Fibroblast of skin of back (primary cell): ENCODE results near the gene ACADS. TPM values are rescaled to one million over a fixed set of nuclear protein-coding genes. Genes with fewer than 3 reads are reported as not detected.

ENCODE experiments used
- DNase-seq: peaks from one replicate; pipeline ENCODE4 v3.0.0-alpha.2; 2013
- polyA plus RNA-seq, 2 experiments: library from polyadenylated mRNA; unstranded; fragments of 120-200 nt; gene quantifications; one replicate each; pipeline ENCODE4 v1.2.1, GENCODE V29; 2013; ENCODE audit not compliant: insufficient read length in 2 of 2

The ACADS gene
- 8.9 TPM for polyA plus RNA-seq (2013, experiment 1 of 2; ENCODE audit: insufficient read length)
- polyA plus RNA-seq (2013, experiment 2 of 2; ENCODE audit: insufficient read length) = 9.2 TPM

GRCh38 chr12:120725659-120726509 lies at the start of gene ACADS:
Gene ACADS, plus strand, starts transcription at chr12:120725826. Its CDS starts 60 bp downstream, at chr12:120725886.
- DNase-seq = peak; percentile 85

GRCh38 chr12:120677765-120678473 lies 47.7 kb upstream of the ACADS start:
- DNase-seq = peak; percentile 49

DNA sequence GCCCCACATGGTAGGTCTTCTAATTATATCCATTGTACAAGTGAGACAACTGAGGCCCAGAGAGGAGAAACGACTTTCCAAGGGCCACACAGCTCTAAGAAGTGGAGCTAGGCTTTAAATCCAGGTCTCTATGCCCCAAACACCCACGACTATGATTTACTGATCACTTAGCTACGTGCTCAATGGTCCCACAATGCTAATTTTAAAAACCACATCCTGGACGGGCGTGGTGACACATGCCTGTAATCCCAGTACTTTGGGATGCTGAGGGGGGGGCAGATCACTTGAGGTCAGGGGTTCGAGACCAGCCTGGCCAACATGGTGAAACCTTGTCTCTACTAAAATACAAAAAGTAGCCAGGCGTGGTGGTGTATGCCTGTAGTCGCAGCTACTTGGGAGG lies 47.1 kb upstream of the ACADS start:
- no peak for DNase-seq

DNA sequence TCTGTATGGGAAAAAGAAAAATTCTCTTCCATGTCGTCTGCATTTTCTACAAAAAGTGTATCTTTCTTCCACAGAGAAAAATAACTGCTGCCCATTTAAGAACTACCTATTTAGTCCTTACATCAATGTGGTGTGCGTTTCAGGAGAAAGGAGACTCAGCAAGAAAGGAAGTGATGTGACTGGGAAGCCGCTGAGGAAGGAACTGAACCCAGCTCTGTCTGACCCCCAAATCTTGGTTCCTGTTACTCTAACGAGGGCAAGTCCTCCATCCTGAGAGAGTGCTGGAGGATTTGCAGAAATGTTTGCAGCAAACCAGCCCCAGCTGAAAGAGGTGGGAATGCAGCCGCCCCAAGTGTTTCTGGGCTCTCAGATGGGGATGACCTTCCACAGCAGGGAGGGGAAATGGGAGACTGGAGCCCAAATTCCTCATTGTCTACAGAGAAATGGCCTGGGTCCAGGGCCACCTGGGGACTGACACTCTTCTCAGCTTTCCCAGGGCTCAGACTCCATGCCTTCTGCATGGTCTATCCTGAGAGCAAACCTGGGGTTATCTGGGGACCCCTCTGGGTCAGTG lies 45.4 kb upstream of the ACADS start:
- no peak for DNase-seq

GRCh38 chr12:120684523-120684932 lies 41.1 kb upstream of the ACADS start:
- DNase-seq = no peak

- no peak for DNase-seq
These were observed 40.1 kb upstream of the ACADS start for GRCh38 chr12:120685522-120685921.

GRCh38 chr12:120686151-120686689 lies 39.4 kb upstream of the ACADS start:
- peak; percentile 98 for DNase-seq

GRCh38 chr12:120686690-120687577 lies 38.7 kb upstream of the ACADS start, which contains the start of gene MLEC:
Gene MLEC, plus strand, starts transcription at chr12:120687149. Its CDS starts 148 bp downstream, at chr12:120687297.
- DNase-seq = peak; percentile 97

GRCh38 chr12:120687578-120688289 lies 37.9 kb upstream of the ACADS start:
- DNase-seq = peak; percentile 31

DNA sequence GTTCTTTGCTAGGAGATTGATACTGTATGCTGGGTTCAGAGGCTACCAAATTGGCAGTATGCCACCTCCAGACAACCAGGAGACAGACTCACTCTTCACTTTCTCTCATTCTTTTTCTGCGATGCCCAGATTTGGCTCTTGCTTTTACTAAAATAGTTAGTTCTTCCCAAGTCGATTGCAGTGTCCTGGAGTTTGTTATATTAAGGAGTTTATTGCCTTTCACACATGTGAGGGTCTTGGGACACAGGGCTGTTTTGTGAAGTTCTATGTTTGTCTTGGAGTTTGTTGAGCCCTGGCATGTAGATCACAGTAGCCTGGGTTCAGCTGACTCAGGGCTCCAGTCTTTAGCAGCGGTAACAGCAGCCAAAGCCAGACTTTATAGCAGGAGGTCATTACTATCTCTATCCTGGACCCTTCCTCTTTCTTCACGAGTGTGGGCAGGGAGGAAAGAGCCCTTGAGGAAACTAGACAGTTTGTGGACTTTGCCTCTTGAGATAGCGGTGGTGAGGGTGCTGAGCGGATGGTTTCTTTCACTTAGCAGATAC lies 37.0 kb upstream of the ACADS start:
- peak; percentile 23 for DNase-seq

DNA sequence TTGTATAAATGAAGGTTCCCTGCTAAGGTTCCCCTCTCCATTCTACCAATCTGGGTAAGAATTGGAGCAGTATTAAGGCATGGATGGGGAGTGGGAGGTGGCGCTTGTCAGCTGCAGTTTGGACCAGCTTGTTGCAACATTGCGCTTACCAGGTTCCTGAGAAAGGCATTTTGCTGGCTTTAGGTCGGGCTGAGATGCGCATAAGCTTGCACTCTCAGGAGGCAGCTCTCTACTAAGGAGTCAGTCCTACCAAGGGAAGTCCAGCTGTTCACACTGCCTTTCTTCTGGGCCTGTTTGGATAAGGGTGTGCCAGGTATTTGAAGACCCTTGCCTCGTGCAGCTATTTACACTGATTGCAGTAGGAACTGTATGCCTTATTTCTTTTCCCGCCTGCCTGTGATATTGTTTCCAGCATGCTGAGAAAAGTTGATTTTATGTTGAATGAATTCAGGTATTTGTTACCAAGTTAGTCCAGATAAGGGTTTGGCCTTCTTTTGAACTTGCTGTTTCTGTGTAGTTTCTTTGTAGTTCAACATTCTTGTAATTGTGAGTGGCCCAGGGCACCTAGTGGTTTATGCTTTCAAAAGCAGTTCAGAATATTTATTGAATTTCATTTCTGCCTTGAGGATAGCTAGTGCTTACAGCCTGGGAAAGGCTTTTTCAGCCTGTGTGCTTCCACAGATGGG lies 36.1 kb upstream of the ACADS start:
- no peak for DNase-seq

DNA sequence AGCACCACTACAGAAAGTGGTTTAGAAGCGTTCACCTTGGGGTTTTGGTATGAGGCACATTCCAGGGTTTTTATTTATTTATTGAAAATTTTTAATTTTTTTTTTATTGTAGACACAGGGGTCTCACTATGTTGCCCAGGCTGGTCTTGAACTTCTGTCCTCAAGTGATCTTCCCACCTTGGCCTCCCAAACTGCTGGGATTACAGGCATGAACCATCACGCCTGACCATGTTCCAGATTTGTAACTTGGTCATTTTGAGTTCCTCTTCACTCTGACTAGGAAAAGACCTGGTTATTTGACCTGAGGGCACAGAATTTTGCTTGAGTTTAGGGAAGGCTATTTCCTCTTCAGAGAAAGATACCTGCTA lies 35.6 kb upstream of the ACADS start:
- DNase-seq = no peak

- DNase-seq = no peak
These were observed 34.6 kb upstream of the ACADS start for GRCh38 chr12:120690978-120691377.

GRCh38 chr12:120692524-120693033 lies 33.0 kb upstream of the ACADS start:
- DNase-seq = no peak

GRCh38 chr12:120693848-120694247 lies 31.8 kb upstream of the ACADS start:
- DNase-seq = no peak

DNA sequence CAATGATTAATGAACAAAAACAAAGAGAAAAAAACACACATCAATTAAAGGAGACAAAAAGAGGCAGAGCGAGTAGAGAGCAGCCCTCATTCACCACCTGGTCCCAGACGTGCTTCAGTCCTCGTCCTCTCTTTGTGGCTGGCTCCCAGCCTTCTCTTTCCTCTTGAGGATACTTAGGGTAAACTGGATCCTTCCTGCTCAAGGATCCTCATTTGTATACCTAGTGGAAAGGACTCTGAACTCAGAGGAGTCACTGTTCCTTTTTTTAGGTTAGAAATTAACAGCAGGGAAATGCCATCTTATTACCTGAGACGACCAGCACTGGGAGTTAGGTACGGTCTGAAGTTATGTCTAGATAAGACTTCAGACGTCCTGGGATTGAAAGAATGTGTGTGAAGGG lies 29.0 kb upstream of the ACADS start:
- no peak for DNase-seq

DNA sequence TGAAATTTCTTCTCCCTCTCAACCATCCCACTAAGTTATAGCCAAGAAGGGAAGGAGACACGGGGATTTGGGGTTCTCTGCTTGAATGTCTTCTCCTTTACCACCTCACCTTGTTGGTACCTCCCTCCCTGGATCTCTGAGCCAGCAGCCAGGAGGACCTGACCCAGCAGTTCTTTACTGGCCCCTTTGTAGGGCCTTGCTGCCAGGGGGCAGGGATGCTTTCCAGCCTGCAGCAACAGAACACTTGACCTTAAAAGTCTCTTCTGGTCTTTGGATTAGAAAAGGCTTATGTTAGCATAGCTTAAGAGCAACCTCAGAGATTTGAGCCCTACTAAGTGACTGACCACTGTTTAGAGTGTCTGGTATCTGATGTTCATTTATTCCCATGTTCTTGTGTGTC lies 28.3 kb upstream of the ACADS start:
- no peak for DNase-seq

DNA sequence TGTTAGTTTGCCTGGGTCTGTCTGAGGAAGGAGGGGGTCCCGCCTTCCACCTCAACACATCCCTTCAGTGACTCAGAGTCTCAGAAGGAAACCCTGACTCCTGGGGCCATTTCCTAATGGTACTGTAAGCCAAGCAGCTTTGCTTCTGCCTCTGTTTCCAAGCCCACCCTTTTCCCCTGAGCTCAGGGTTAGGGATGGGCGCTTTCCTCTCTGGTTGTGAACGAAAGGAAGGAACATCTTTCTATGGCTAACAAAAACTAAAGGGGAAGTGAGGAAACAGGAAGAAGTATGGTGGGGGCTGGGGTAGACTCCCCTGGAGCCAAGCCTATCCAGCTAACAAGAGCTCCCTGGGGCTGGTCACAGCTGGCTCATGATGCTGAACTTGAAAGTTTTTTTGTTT lies 27.0 kb upstream of the ACADS start:
- DNase-seq = no peak

GRCh38 chr12:120699553-120699952 lies 26.1 kb upstream of the ACADS start:
- no peak for DNase-seq

DNA sequence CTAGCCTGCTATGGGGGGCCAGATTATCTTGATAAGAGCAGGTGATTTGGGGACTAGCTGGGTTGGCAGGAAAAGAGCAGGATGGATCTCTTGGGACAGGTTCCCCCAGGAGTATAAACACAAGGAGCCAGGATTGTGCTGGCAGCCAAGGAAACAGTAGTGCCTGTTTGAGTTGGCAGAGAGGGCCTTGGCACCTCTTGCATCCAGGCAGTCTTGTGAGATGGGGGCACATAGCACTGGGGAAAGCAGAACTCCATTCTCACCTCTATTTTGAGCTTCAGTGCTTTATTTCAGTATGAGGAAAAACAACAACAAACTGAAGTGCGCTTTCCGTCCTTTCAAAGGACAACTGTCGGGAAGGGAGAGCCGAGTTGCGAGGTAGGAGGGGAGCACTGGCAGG lies 24.7 kb upstream of the ACADS start:
- DNase-seq = no peak
